ENCODE measurements around the gene XRN2. TPM values are rescaled to one million over a fixed set of nuclear protein-coding genes. Genes with fewer than 3 reads are reported as not detected.
A peak's percentile ranks its signal among the peaks of the same experiment; 100 is the strongest.

The XRN2 gene
- total RNA-seq, 2 donors from 2014 or later, result 77.9 to 81.8 TPM

DNA sequence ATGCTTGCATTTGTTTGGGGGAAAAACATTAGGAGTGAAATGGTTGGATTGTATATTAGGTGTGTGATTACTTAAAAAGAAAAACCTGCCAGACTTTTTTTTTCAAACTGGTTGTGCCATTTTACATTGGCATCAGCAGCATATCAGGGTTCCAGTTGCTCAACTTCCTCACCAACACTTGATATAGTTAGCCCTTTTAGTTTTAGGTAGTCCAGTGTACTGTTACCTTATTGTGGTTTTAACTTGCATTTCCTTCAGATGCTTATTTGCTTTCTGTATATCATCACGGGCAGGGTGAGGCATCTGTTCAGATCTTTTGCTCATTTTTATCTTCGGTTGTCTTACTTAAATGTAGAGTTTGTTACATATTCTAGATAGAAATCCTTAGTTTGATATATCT lies 5.2 kb downstream of the XRN2 start:
- Mint-ChIP-seq H3K27me3 (ENCODE audit: low read depth) (no peaks in the 10 kb centered on the region), H3K4me3 (peak overlapping the region; percentile 53 to 65), H3K4me1 (ENCODE audit: low read depth) (peaks cover 69% of the 10 kb centered on the region), H3K36me3 (ENCODE audit: insufficient read depth in 2 of 2) (peaks cover 18 to 29% of the 10 kb centered on the region in 2 donors), H3K27ac (peak overlapping the region; percentile 91), H3K9me3 (peaks cover 0 to 2% of the 10 kb centered on the region in 2 donors)
- no peak for ATAC-seq (replicated peaks in 1 of 2)
- no peak for DNase-seq

- peaks cover 72% of the 10 kb centered on the region for H3K4me1 Mint-ChIP-seq (ENCODE audit: low read depth)
- ATAC-seq (replicated peaks in 1 of 2) (no peak), DNase-seq (no peak)
- H3K4me3 Mint-ChIP-seq, result peak overlapping the region; percentile 20 to 91
- H3K9me3 Mint-ChIP-seq, result peaks cover 0 to 2% of the 10 kb centered on the region in 2 donors
- H3K27me3 Mint-ChIP-seq (ENCODE audit: low read depth), result no peaks in the 10 kb centered on the region
- H3K27ac Mint-ChIP-seq, result peak overlapping the region; percentile 98
- peaks cover 12 to 22% of the 10 kb centered on the region in 2 donors for H3K36me3 Mint-ChIP-seq (ENCODE audit: insufficient read depth in 2 of 2)
Measured at GRCh38 chr20:21309678-21310467, 6.7 kb downstream of the XRN2 start.

DNA sequence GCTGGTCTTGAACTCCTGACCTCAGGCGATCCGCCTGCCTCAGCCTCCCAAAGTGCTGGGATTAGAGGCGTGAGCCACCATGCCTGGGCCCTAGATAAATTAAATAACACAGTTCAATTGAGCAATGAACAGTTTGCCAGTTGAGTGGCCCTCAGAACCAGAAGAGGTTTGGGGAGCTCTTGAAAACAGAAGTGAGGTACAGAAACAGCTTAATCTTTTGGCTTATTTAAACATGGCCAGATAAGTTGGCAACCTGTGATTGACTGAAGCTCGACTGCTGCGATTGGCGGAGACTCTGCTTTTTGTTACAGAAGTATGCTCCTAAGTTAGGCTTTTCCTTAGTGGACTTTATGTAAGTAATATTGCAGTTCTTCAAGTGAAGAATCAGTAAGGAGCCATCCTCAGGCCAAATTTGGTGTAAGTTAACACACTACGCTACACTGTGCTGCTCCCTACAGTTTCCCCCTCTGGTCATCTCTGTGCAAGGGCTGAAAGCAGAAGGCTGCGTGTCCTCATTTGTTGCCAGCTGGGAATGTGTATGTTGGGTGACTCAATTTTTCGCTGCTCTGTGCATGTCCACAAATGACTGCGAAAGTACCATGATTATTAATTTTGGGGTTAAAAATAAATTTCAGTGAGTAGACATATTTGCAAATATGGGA lies 9.8 kb downstream of the XRN2 start:
- Mint-ChIP-seq H3K4me3 (peak overlapping the region in 1 of 2 donors; percentile 17), H3K9me3 (peaks cover 0 to 2% of the 10 kb centered on the region in 2 donors), H3K36me3 (ENCODE audit: insufficient read depth in 2 of 2) (peaks cover 12 to 23% of the 10 kb centered on the region in 2 donors), H3K27ac (no peak overlapping the region), H3K4me1 (ENCODE audit: low read depth) (peaks cover 95% of the 10 kb centered on the region), H3K27me3 (ENCODE audit: low read depth) (no peaks in the 10 kb centered on the region)
- DNase-seq, result no peak
- no peak for ATAC-seq (replicated peaks in 1 of 2)

DNA sequence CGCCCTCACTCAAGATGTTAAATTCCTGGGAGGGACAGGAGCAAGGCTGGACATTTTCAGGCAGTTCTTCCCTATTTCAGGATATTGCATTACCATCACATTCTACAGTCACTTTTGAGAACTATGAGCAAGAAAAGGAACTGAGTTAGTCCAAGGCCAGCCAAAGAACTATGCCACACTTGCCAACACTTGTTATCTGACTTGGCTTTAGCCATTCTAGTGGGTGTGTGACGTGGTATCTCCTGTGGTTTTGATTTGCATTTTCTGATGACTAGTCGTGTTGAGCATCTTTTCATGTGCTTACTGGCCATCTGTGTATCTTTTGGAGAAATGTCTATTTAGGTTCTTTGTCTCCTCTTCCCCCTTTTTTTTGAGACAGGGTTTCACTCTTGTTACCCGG lies 12.0 kb downstream of the XRN2 start:
- ATAC-seq (replicated peaks in 1 of 2) (peak; percentile 95 to 96), DNase-seq (peak; percentile 57 to 68)
- H3K27ac Mint-ChIP-seq, result peak overlapping the region; percentile 93
- peaks cover 0 to 21% of the 10 kb centered on the region in 2 donors for H3K36me3 Mint-ChIP-seq (ENCODE audit: insufficient read depth in 2 of 2)
- no peaks in the 10 kb centered on the region for H3K9me3 Mint-ChIP-seq
- no peaks in the 10 kb centered on the region for H3K27me3 Mint-ChIP-seq (ENCODE audit: low read depth)
- H3K4me3 Mint-ChIP-seq, result peak overlapping the region; percentile 35 to 58
- peaks cover 83% of the 10 kb centered on the region for H3K4me1 Mint-ChIP-seq (ENCODE audit: low read depth)

DNA sequence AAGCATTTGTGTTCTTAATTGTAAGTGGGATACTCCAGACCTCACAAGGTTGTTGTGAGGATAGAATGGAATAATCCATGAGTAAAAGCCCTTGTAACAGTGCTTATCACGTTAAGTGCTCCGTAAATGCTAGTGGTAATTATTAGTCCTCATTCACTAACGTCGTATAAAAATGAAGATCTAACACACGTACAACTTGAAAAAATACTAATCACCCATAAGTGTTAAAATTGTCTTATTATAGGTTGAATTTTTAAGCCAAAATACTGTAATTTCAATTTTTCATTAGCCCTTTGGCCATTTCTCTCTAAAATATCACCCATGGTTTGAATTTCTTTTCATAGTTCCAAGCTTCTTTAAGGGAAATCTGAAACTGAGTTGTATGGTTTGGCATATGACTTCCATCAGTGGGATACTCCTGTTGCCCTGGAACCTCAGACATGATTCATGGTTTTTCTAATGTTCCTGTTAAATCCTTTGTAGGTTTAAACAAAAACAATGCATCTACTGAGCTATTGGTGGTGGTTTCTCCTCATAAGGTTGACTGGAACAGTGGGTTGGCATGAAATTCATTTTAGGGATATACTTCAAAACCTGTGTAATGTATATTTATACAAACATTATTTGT lies 19.1 kb downstream of the XRN2 start:
- no peak overlapping the region for H3K27ac Mint-ChIP-seq
- H3K9me3 Mint-ChIP-seq, result peaks cover 0 to 4% of the 10 kb centered on the region in 2 donors
- ATAC-seq (replicated peaks in 1 of 2), result no peak
- peaks cover 63% of the 10 kb centered on the region for H3K4me1 Mint-ChIP-seq (ENCODE audit: low read depth)
- H3K36me3 Mint-ChIP-seq (ENCODE audit: insufficient read depth in 2 of 2), result peaks cover 10 to 32% of the 10 kb centered on the region in 2 donors
- DNase-seq, result no peak
- H3K27me3 Mint-ChIP-seq (ENCODE audit: low read depth), result no peaks in the 10 kb centered on the region
- H3K4me3 Mint-ChIP-seq, result no peak overlapping the region

GRCh38 chr20:21322921-21323331 lies 19.8 kb downstream of the XRN2 start:
- ATAC-seq (replicated peaks in 1 of 2) (peak; percentile 70 to 75), DNase-seq (peak; percentile 15 to 18)
- H3K9me3 Mint-ChIP-seq, result peaks cover 0 to 4% of the 10 kb centered on the region in 2 donors
- peaks cover 10 to 28% of the 10 kb centered on the region in 2 donors for H3K36me3 Mint-ChIP-seq (ENCODE audit: insufficient read depth in 2 of 2)
- H3K27ac Mint-ChIP-seq, result peak overlapping the region; percentile 90
- no peaks in the 10 kb centered on the region for H3K27me3 Mint-ChIP-seq (ENCODE audit: low read depth)
- H3K4me3 Mint-ChIP-seq, result peak overlapping the region; percentile 5 to 32
- peaks cover 55% of the 10 kb centered on the region for H3K4me1 Mint-ChIP-seq (ENCODE audit: low read depth)

- Mint-ChIP-seq H3K4me3 (peak overlapping the region in 1 of 2 donors; percentile 32), H3K36me3 (ENCODE audit: insufficient read depth in 2 of 2) (peaks cover 10 to 28% of the 10 kb centered on the region in 2 donors), H3K27ac (peak overlapping the region; percentile 90), H3K27me3 (ENCODE audit: low read depth) (no peaks in the 10 kb centered on the region), H3K9me3 (peaks cover 0 to 4% of the 10 kb centered on the region in 2 donors), H3K4me1 (ENCODE audit: low read depth) (peaks cover 53% of the 10 kb centered on the region)
- ATAC-seq (replicated peaks in 1 of 2), result no peak
- DNase-seq, result no peak
Measured at GRCh38 chr20:21323640-21324039, 20.5 kb downstream of the XRN2 start.

DNA sequence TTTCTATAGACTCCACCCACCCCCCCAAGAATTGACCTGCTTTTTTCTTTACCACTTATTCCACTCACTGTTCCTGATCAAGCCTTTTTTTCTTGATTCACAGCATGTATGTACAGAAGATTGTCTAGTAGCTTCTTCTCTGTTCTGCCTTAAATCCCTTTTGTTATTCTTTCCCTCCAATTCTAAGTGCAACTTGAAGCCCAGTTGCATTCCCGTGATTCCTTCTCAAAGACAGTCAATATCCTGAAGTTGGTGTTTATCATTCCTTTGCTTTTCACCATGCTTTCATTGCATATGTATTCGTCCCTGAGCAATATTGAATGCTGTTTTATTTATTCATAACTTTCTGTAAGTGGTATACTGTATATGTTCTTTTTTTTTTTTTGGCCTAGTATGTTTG lies 21.0 kb downstream of the XRN2 start:
- H3K27ac Mint-ChIP-seq, result peak overlapping the region; percentile 90
- H3K4me3 Mint-ChIP-seq, result peak overlapping the region in 1 of 2 donors; percentile 79
- H3K36me3 Mint-ChIP-seq (ENCODE audit: insufficient read depth in 2 of 2), result peaks cover 10 to 24% of the 10 kb centered on the region in 2 donors
- no peaks in the 10 kb centered on the region for H3K27me3 Mint-ChIP-seq (ENCODE audit: low read depth)
- H3K4me1 Mint-ChIP-seq (ENCODE audit: low read depth), result peaks cover 51% of the 10 kb centered on the region
- ATAC-seq (replicated peaks in 1 of 2), result no peak
- no peak for DNase-seq
- peaks cover 0 to 4% of the 10 kb centered on the region in 2 donors for H3K9me3 Mint-ChIP-seq

- Mint-ChIP-seq H3K27ac (peak overlapping the region; percentile 90), H3K27me3 (ENCODE audit: low read depth) (no peaks in the 10 kb centered on the region), H3K9me3 (peaks cover 0 to 4% of the 10 kb centered on the region in 2 donors), H3K4me3 (peak overlapping the region; percentile 66 to 79), H3K4me1 (ENCODE audit: low read depth) (peaks cover 51% of the 10 kb centered on the region), H3K36me3 (ENCODE audit: insufficient read depth in 2 of 2) (peaks cover 11 to 22% of the 10 kb centered on the region in 2 donors)
- ATAC-seq (replicated peaks in 1 of 2), result peak; percentile 54 to 63
- no peak for DNase-seq
Measured at GRCh38 chr20:21325296-21325695, 22.2 kb downstream of the XRN2 start.

GRCh38 chr20:21326700-21327099 lies 23.6 kb downstream of the XRN2 start:
- H3K9me3 Mint-ChIP-seq, result no peaks in the 10 kb centered on the region
- peaks cover 7 to 20% of the 10 kb centered on the region in 2 donors for H3K36me3 Mint-ChIP-seq (ENCODE audit: insufficient read depth in 2 of 2)
- DNase-seq (no peak), ATAC-seq (replicated peaks in 1 of 2) (no peak)
- H3K4me1 Mint-ChIP-seq (ENCODE audit: low read depth), result peaks cover 51% of the 10 kb centered on the region
- peak overlapping the region; percentile 51 for H3K27ac Mint-ChIP-seq
- H3K27me3 Mint-ChIP-seq (ENCODE audit: low read depth), result no peaks in the 10 kb centered on the region
- H3K4me3 Mint-ChIP-seq, result no peak overlapping the region

- Mint-ChIP-seq H3K36me3 (ENCODE audit: insufficient read depth in 2 of 2) (peaks cover 26 to 45% of the 10 kb centered on the region in 2 donors), H3K4me3 (no peak overlapping the region), H3K27ac (no peak overlapping the region), H3K4me1 (ENCODE audit: low read depth) (no peaks in the 10 kb centered on the region), H3K9me3 (no peaks in the 10 kb centered on the region), H3K27me3 (ENCODE audit: low read depth) (no peaks in the 10 kb centered on the region)
- ATAC-seq (replicated peaks in 1 of 2) (no peak), DNase-seq (no peak)
Measured at GRCh38 chr20:21336455-21337151, 33.5 kb downstream of the XRN2 start.

DNA sequence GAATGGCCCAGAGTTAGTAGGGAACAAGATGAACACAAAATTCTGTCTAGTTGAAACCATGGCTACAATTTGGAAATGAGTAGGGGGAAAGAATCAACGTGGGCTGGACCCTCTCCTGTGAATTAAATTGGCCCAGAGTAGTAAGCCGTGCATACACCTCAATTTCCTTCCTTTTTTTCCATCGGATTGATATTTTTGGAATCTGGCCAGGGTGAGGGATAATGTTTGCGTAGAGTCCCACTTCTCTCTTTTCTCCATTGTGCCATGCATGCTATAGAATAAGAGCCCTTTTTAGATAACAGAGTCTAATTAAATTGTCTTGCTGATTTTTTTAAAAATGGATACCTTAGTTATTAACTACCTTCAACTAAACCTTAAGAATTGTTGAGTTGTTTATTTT lies 35.2 kb downstream of the XRN2 start:
- Mint-ChIP-seq H3K27me3 (ENCODE audit: low read depth) (no peaks in the 10 kb centered on the region), H3K27ac (no peak overlapping the region), H3K36me3 (ENCODE audit: insufficient read depth in 2 of 2) (peaks cover 29 to 38% of the 10 kb centered on the region in 2 donors), H3K4me3 (no peak overlapping the region), H3K9me3 (no peaks in the 10 kb centered on the region), H3K4me1 (ENCODE audit: low read depth) (no peaks in the 10 kb centered on the region)
- no peak for ATAC-seq (replicated peaks in 1 of 2)
- DNase-seq, result no peak
